GM12878 (cell line): ENCODE results near the gene SERTAD1. TPM values are rescaled to one million over a fixed set of nuclear protein-coding genes. Genes with fewer than 3 reads are reported as not detected.
A peak's percentile ranks its signal among the peaks of the same experiment; 100 is the strongest.

ENCODE experiments used
- ATF2 ChIP-seq: IDR thresholded peaks from 2 replicates; pipeline ENCODE4 v1.6.1; 2012; ENCODE audit warnings: low read length, inconsistent platforms
- BMI1 ChIP-seq: fragments of 450-650 bp; IDR thresholded peaks from 2 replicates; pipeline ENCODE4 v1.6.1; 2016; ENCODE audit warnings: mild to moderate bottlenecking, moderate library complexity, borderline replicate concordance
- CBX3 ChIP-seq: fragments of 200-600 bp; sonication (generic); IDR thresholded peaks from 2 replicates; pipeline ENCODE4 v1.6.1; 2016; ENCODE audit warnings: low read depth, borderline replicate concordance
- EGR1 ChIP-seq, 2 experiments: IDR thresholded peaks; 1 replicate in 1 of 2; 2 replicates in 1 of 2; pipeline ENCODE4 v1.6.1; 2011 to 2012; ENCODE audit warnings: low read depth in 2 of 2, low read length in 2 of 2, borderline replicate concordance in 1 of 2, mild to moderate bottlenecking in 1 of 2, moderate library complexity in 1 of 2
- EZH2 ChIP-seq: IDR thresholded peaks from 2 replicates; pipeline ENCODE4 v1.6.1; 2012; ENCODE audit warnings: low read depth, mild to moderate bottlenecking, control low read depth, inconsistent platforms, low read length, borderline replicate concordance; ENCODE audit not compliant: control insufficient read depth
- IKZF2 ChIP-seq, 2 experiments: fragments of 450-650 bp; IDR thresholded peaks; 2 replicates each; pipeline ENCODE4 v1.6.1; 2017; ENCODE audit warnings: mild to moderate bottlenecking in 2 of 2, moderate library complexity in 2 of 2
- MEF2B ChIP-seq: fragments of 450-650 bp; IDR thresholded peaks from 2 replicates; pipeline ENCODE4 v1.6.1; 2018; ENCODE audit warnings: mild to moderate bottlenecking, moderate library complexity; ENCODE audit not compliant: partially characterized antibody, poor library complexity, severe bottlenecking
- MLLT1 ChIP-seq: fragments of 450-650 bp; IDR thresholded peaks from 2 replicates; pipeline ENCODE4 v1.6.1; 2016; ENCODE audit warnings: mild to moderate bottlenecking
- MYC ChIP-seq: IDR thresholded peaks from 2 replicates; pipeline ENCODE4 v1.6.1; 2011; ENCODE audit warnings: mild to moderate bottlenecking, low read length, moderate library complexity, inconsistent platforms; ENCODE audit not compliant: insufficient read depth, insufficient replicate concordance, insufficient read length, severe bottlenecking
- NR2F1 ChIP-seq: fragments of 450-650 bp; conservative IDR thresholded peaks from 2 replicates; pipeline ENCODE4 v1.6.1; 2017; ENCODE audit warnings: mild to moderate bottlenecking
- PML ChIP-seq: IDR thresholded peaks from 2 replicates; pipeline ENCODE4 v1.6.1; 2012; ENCODE audit warnings: low read length, inconsistent platforms
- RELA ChIP-seq: fragments of 450-650 bp; IDR thresholded peaks from 2 replicates; pipeline ENCODE4 v1.8.0; 2014; ENCODE audit warnings: borderline replicate concordance; ENCODE audit not compliant: partially characterized antibody
- RFX5 ChIP-seq: IDR thresholded peaks from 2 replicates; pipeline ENCODE4 v1.6.1; 2011; ENCODE audit warnings: low read depth, low read length, improper control_type of control experiment
- SIX5 ChIP-seq: IDR thresholded peaks from 2 replicates; pipeline ENCODE4 v1.6.1; 2011; ENCODE audit warnings: mild to moderate bottlenecking, low read depth, low read length, moderate library complexity; ENCODE audit not compliant: severe bottlenecking
- SMARCA5 ChIP-seq: fragments of 450-650 bp; IDR thresholded peaks from 2 replicates; pipeline ENCODE4 v1.6.1; 2017; ENCODE audit warnings: mild to moderate bottlenecking
- SPI1 ChIP-seq: IDR thresholded peaks from 2 replicates; pipeline ENCODE4 v1.6.1; 2011; ENCODE audit warnings: low read depth, mild to moderate bottlenecking, low read length, moderate library complexity, borderline replicate concordance; ENCODE audit not compliant: insufficient read depth
- TBL1XR1 ChIP-seq: IDR thresholded peaks from 2 replicates; pipeline ENCODE4 v1.6.1; 2012; ENCODE audit warnings: low read depth, low read length, improper control_type of control experiment
- ZNF217 ChIP-seq: fragments of 450-650 bp; IDR thresholded peaks from 2 replicates; pipeline ENCODE4 v1.6.1; 2017; ENCODE audit warnings: antibody characterized with exemption, mild to moderate bottlenecking
- ZNF24 ChIP-seq: fragments of 450-650 bp; IDR thresholded peaks from 2 replicates; pipeline ENCODE4 v1.6.1; 2017; ENCODE audit warnings: antibody characterized with exemption, mild to moderate bottlenecking
- ZNF592 ChIP-seq: fragments of 450-650 bp; IDR thresholded peaks from 2 replicates; pipeline ENCODE4 v1.6.1; 2017; ENCODE audit warnings: mild to moderate bottlenecking, moderate library complexity
- ZSCAN29 ChIP-seq: fragments of 450-650 bp; IDR thresholded peaks from 2 replicates; pipeline ENCODE4 v1.6.1; 2017; ENCODE audit warnings: mild to moderate bottlenecking, moderate library complexity
- polyA plus RNA-seq, 11 experiments: library from polyadenylated mRNA; depleted of rRNA in 4 of 11; unstranded in 6 of 11; stranded (reverse) in 5 of 11; fragments of >200 nt; fragmentation: Nextera tagmentation in 4 of 11; fragmentation: Illumina TruSeq in 1 of 11; extraction: Ambion mirVana in 4 of 11; extraction: Trizol in 1 of 11; gene quantifications; 1 replicate in 1 of 11; 2 replicates in 10 of 11; pipeline versions ENCODE4 v1.2.1 to v1.2.3, GENCODE V29; 2011 to 2016; ENCODE audit warnings: inconsistent platforms in 2 of 11, missing spikeins in 2 of 11, low read depth in 1 of 11
- total RNA-seq, 4 experiments: library from RNA; depleted of rRNA in 3 of 4; stranded (reverse); fragments of >200 nt in 3 of 4; fragmentation: Illumina TruSeq in 1 of 4; extraction: Trizol in 1 of 4; gene quantifications; 2 replicates each; pipeline versions ENCODE4 v1.2.1 to v1.2.3, GENCODE V29; 2013 to 2021

SERTAD1 gene
- total and polyA plus RNA-seq, 10 of the 15 experiments (the other 5 are each of a cell fraction or from before 2014, with no cell fraction given) = 0.23 to 14.2 (median 8.0) TPM

- TF ChIP-seq MEF2B (peak; percentile 40), BMI1 (no peak), TBL1XR1 (peak; percentile 47), MYC (no peak), ZNF592 (no peak), EGR1 (IDR thresholded peaks at IDR 0.05; ENCODE audit: borderline replicate concordance in 1 of 2, low read depth in 2 of 2, low read length in 2 of 2) (no peak), SPI1 (no peak), NR2F1 (no peak), EZH2 (no peak), ZSCAN29 (no peak), SMARCA5 (no peak), ZNF217 (no peak), SIX5 (peak; percentile 89), RFX5 (no peak), IKZF2 (IDR thresholded peaks at IDR 0.05) (peak in 1 of 2 experiments; percentile 32; a peak in 1 of 4 replicates), MLLT1 (0 out of 2 replicates have a peak, but pooled peaks have one; percentile 35), PML (no peak), CBX3 (no peak), ZNF24 (no peak), RELA (peak; percentile 74), ATF2 (no peak)
Measured at GRCh38 chr19:40443131-40443999, 17.6 kb upstream of the SERTAD1 start (continued).
